Measurements from ENCODE around the gene LTN1. TPM values are rescaled to one million over a fixed set of nuclear protein-coding genes. Genes with fewer than 3 reads are reported as not detected.

The LTN1 gene, protein sequence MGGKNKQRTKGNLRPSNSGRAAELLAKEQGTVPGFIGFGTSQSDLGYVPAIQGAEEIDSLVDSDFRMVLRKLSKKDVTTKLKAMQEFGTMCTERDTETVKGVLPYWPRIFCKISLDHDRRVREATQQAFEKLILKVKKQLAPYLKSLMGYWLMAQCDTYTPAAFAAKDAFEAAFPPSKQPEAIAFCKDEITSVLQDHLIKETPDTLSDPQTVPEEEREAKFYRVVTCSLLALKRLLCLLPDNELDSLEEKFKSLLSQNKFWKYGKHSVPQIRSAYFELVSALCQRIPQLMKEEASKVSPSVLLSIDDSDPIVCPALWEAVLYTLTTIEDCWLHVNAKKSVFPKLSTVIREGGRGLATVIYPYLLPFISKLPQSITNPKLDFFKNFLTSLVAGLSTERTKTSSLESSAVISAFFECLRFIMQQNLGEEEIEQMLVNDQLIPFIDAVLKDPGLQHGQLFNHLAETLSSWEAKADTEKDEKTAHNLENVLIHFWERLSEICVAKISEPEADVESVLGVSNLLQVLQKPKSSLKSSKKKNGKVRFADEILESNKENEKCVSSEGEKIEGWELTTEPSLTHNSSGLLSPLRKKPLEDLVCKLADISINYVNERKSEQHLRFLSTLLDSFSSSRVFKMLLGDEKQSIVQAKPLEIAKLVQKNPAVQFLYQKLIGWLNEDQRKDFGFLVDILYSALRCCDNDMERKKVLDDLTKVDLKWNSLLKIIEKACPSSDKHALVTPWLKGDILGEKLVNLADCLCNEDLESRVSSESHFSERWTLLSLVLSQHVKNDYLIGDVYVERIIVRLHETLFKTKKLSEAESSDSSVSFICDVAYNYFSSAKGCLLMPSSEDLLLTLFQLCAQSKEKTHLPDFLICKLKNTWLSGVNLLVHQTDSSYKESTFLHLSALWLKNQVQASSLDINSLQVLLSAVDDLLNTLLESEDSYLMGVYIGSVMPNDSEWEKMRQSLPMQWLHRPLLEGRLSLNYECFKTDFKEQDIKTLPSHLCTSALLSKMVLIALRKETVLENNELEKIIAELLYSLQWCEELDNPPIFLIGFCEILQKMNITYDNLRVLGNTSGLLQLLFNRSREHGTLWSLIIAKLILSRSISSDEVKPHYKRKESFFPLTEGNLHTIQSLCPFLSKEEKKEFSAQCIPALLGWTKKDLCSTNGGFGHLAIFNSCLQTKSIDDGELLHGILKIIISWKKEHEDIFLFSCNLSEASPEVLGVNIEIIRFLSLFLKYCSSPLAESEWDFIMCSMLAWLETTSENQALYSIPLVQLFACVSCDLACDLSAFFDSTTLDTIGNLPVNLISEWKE (N-terminal part only)
- total RNA-seq (2021) (14.9 and 18.7 TPM in 2 replicates), Bru-seq, nascent RNA (percentile 80 among the genes with signal in this experiment), BruChase-seq, experiment 1, labeled RNA remaining after a 2-hour chase (percentile 83 among the genes with signal in this experiment), BruChase-seq, experiment 2, labeled RNA remaining after a 6-hour chase (percentile 84 among the genes with signal in this experiment)
- long read RNA-seq, full-length matches to known transcripts = 5 of 13 reads
- long read RNA-seq, partial matches to known transcripts = 4 of 13 reads
- long read RNA-seq, other reads (novel, unspliced or antisense) = 4 of 13 reads

DNA sequence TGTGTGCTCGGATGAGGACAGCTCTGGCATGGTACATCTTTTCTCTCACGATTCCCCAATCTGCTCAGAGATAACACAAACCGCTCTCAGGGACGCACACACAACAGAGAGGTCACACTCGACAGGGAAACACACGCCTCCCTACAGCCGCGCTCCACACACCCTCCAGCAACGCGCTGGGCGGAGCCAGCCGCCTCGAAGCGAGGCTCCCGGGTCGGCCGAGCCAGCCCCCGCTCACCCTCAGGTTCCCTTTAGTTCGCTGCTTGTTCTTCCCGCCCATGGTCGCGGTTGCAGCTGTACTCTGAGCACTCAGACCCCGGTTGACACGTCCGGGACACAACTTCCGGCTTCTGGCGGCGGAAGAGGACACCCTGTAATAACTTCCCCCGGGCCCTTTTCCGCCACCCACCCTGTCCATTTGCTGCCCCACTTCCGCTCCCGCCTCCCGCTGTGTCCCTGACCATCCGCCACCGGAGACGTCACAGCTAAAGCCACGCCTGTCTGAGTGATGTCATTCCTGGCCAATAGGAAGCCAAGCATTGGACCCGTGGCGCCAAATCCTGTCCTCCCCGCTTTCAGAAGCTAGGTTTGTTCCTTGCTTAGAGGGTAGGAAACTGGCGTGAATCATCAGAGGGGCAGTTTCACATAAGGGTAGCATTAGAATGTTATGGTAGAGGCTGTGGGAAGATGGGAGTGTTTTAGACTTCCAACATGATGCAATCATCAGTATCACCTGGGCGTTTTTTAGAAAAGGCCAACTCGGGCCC, at the start of gene LTN1:
Gene LTN1, minus strand, starts transcription at position 352 of the 767 bp plus-strand sequence. Its CDS starts 72 bp downstream, at position 280.
- Histone ChIP-seq H3K4me3 (peak within 1 kb of the TSS; percentile 83), H3K9me3 (ENCODE audit: insufficient read depth, low read depth) (no peaks in the 10 kb centered on the region), H3K79me2 (ENCODE audit: low read depth) (peaks cover 39% of the 10 kb centered on the region), H3K27me3 (ENCODE audit: insufficient read depth, low read depth) (no peaks in the 10 kb centered on the region), H3K36me3 (ENCODE audit: low read depth) (no peaks in the 10 kb centered on the region), H3F3A (ENCODE audit: insufficient read depth, low read depth) (peaks cover 8% of the 10 kb centered on the region), H3K27ac (peak within 1 kb of the TSS; percentile 97), H2AFZ (peak within 1 kb of the TSS; percentile 82), H3K4me2 (peak within 1 kb of the TSS; percentile 92), H3K4me1 (replicated peaks; ENCODE audit: insufficient read depth) (peaks cover 17% of the 10 kb centered on the region), H3K9me2 (ENCODE audit: insufficient read depth) (no peaks in the 10 kb centered on the region), H4K20me1 (ENCODE audit: insufficient read depth) (no peaks in the 10 kb centered on the region)
- CTCF ChIA-PET = no interaction called here
- DNase-seq = peak; percentile 95 to 96
- POLR2A ChIA-PET (ENCODE audit: unreplicated experiment) = interaction anchor here (0.5 to 0.8 kb wide), 8 partner anchors 10 to 536 kb away, joined by 4 to 8 read pairs (median 8); partner anchors contain the start of gene USP16
- intact Hi-C loops (cut with micrococcal nuclease; ENCODE audit: unreplicated experiment) = loop anchor here (1.0 to 2.0 kb wide), 2 partner anchors 10 to 32 kb away; partner anchors contain the start of gene USP16
- BruUV-seq (replicated peaks) = no TSS peak
- TF ChIP-seq, protein P1, sequence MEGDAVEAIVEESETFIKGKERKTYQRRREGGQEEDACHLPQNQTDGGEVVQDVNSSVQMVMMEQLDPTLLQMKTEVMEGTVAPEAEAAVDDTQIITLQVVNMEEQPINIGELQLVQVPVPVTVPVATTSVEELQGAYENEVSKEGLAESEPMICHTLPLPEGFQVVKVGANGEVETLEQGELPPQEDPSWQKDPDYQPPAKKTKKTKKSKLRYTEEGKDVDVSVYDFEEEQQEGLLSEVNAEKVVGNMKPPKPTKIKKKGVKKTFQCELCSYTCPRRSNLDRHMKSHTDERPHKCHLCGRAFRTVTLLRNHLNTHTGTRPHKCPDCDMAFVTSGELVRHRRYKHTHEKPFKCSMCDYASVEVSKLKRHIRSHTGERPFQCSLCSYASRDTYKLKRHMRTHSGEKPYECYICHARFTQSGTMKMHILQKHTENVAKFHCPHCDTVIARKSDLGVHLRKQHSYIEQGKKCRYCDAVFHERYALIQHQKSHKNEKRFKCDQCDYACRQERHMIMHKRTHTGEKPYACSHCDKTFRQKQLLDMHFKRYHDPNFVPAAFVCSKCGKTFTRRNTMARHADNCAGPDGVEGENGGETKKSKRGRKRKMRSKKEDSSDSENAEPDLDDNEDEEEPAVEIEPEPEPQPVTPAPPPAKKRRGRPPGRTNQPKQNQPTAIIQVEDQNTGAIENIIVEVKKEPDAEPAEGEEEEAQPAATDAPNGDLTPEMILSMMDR (conservative IDR thresholded peaks at IDR 0.05) = no peak
- no peak for TF ChIP-seq EZH2 (IDR thresholded peaks at IDR 0.05; ENCODE audit: low read depth)

DNA sequence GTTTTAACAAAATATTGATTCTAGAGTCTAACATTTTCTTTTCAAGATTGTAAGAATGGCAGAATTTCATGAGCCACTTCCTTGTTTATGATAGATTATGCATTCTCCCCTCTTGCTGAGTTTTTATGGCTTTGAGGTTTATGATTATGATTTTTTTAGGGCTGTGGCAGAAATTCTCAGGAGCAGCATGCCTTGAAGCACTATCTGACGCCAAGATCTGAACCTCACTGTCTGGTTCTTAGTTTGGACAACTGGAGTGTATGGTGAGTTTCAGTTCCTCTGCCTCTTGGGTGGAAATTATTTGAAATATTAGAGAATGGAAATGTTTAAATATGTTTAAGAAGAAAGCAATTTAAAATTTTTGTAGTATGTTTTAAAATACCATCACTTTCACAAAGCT, 42.0 kb upstream of the LTN1 start:
- BruUV-seq (replicated peaks) = no TSS peak
- no peak for DNase-seq
- Histone ChIP-seq H3K4me2 (no peak overlapping the region), H3K9me2 (ENCODE audit: insufficient read depth) (no peaks in the 10 kb centered on the region), H3K79me2 (ENCODE audit: low read depth) (no peaks in the 10 kb centered on the region), H2AFZ (no peak overlapping the region), H4K20me1 (ENCODE audit: insufficient read depth) (no peaks in the 10 kb centered on the region), H3K4me3 (no peak overlapping the region), H3K4me1 (replicated peaks; ENCODE audit: insufficient read depth) (no peaks in the 10 kb centered on the region), H3K36me3 (ENCODE audit: low read depth) (peaks cover 10% of the 10 kb centered on the region), H3F3A (ENCODE audit: insufficient read depth, low read depth) (no peaks in the 10 kb centered on the region), H3K27ac (no peak overlapping the region), H3K9me3 (ENCODE audit: insufficient read depth, low read depth) (no peaks in the 10 kb centered on the region), H3K27me3 (ENCODE audit: insufficient read depth, low read depth) (no peaks in the 10 kb centered on the region)
- CTCF ChIA-PET = interaction anchor here (0.6 kb wide), 1 partner anchor 1314 kb away, joined by 4 read pairs; no protein-coding TSS in a partner anchor
- intact Hi-C loops (cut with micrococcal nuclease; ENCODE audit: unreplicated experiment) = no loop called here
- POLR2A ChIA-PET (ENCODE audit: unreplicated experiment) = no interaction called here
- TF ChIP-seq EZH2 (IDR thresholded peaks at IDR 0.05; ENCODE audit: low read depth) = no peak
- TF ChIP-seq, protein P1 (conservative IDR thresholded peaks at IDR 0.05) = no peak

Measured in PC-9 (cell line).